ENCODE results near the gene STXBP3. TPM values are rescaled to one million over a fixed set of nuclear protein-coding genes. Genes with fewer than 3 reads are reported as not detected.

STXBP3 gene
- total RNA-seq, 6 experiments from 2014 or later, result 42.2 to 44.6 (median 43.5) TPM

DNA sequence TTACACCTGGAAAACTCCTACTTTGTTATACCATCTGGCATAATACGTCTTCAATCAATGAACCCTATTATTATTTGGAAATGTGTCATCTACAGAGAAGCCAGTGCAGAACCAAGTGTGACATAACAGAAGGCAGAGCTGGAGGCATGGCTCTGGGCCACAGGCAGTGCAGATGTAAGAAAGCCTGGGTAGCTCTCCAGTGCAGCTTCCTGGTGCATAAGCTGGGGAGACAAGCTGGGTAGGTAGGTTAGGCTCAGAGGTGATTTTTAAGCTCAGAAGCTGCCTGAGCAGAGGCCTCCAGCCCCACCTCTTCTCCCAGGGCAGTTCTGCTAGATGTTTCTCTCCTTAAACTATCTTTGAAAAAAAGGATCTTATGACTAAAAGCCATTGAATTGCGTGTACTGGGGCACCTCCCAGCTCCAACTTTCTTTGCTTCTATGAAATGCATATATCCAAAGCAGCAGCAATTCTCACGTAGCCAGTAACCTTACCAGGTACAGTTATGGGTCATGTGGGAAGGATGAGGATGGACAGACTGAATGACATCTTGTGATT, 79.7 kb downstream of the STXBP3 start:
- Mint-ChIP-seq H3K36me3 (ENCODE audit: low read depth) (no peaks in the 10 kb centered on the region), H3K4me1 (ENCODE audit: low read depth) (peaks cover 36% of the 10 kb centered on the region), H3K27me3 (ENCODE audit: insufficient read depth) (peaks cover 2% of the 10 kb centered on the region; the same call in 1 of the 2 replicates), H3K27ac (no peak overlapping the region), H3K4me3 (no peak overlapping the region), H3K9me3 (no peaks in the 10 kb centered on the region)
- DNase-seq, result no peak
- TF ChIP-seq, protein P1, sequence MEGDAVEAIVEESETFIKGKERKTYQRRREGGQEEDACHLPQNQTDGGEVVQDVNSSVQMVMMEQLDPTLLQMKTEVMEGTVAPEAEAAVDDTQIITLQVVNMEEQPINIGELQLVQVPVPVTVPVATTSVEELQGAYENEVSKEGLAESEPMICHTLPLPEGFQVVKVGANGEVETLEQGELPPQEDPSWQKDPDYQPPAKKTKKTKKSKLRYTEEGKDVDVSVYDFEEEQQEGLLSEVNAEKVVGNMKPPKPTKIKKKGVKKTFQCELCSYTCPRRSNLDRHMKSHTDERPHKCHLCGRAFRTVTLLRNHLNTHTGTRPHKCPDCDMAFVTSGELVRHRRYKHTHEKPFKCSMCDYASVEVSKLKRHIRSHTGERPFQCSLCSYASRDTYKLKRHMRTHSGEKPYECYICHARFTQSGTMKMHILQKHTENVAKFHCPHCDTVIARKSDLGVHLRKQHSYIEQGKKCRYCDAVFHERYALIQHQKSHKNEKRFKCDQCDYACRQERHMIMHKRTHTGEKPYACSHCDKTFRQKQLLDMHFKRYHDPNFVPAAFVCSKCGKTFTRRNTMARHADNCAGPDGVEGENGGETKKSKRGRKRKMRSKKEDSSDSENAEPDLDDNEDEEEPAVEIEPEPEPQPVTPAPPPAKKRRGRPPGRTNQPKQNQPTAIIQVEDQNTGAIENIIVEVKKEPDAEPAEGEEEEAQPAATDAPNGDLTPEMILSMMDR (IDR thresholded peaks at IDR 0.05), result no peak

DNA sequence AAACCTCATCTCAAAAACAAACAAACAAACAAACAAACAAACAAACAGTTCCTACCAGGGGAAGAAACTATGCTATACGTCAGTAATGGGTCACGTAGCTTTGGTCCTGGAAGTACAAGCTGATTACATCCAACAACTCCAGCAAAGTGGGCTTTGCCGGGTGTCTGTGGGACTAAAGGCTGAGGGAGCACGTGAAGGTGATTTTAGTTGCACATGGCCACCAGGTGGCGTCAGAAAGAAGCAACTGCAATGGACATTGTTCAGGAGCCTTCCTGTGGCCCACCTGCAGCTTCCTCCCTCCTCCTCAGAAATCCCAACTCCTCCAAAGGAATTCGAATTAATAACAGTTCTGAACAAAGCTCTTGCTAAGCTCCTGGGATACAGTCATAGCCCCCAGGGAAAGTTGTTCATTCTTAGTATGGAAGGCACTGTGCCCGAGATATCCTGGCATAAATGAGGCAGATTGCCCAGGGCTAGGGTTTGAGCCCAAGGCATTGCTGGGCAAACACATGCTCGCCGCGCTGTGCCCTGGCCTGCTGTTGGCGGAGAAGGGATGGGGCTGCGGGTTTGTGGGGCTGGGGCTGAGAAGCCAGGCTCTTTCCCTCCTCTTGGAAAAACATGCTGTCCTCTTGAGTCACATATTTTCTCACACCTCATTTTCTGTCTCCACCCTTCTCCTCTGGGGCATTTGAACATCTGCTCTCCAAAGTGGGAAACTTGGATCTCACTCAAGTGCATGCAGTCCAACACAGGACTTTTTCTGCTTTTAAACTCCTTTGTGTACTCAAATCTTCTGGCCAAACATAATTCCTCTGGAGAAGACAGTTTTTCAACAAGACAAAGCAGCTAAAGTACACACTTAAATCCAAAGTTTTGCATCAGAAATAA, 81.8 kb downstream of the STXBP3 start:
- H3K9me3 Mint-ChIP-seq, result no peaks in the 10 kb centered on the region
- peak; percentile 71 for DNase-seq
- no peaks in the 10 kb centered on the region for H3K36me3 Mint-ChIP-seq (ENCODE audit: low read depth)
- H3K4me1 Mint-ChIP-seq (ENCODE audit: low read depth), result peaks cover 47% of the 10 kb centered on the region
- peak overlapping the region; percentile 25 for H3K4me3 Mint-ChIP-seq
- no peaks in the 10 kb centered on the region for H3K27me3 Mint-ChIP-seq (ENCODE audit: insufficient read depth)
- TF ChIP-seq, protein P1 (IDR thresholded peaks at IDR 0.05), result peak; percentile 96
- H3K27ac Mint-ChIP-seq, result peak overlapping the region; percentile 62

DNA sequence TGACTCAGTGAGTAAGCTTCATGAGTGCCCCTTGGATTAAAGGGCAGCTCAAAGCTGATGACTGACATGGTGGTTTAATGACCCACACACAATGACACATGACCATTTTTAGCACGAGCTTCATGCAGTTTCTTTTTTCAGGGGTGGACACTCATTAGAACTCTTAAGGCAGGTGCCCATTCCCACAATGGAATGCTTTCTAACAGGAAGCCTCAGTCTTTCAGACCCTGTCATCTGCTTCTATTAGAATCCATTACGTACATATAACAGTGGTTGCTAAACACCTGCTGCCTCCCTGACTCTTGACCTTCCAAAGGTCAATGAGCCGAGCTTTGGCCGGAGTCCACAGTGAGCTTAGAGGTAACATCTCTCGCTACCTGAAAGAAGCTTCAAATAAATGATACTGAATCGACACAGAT, 83.0 kb downstream of the STXBP3 start:
- H3K4me3 Mint-ChIP-seq, result peak overlapping the region; percentile 86

DNA sequence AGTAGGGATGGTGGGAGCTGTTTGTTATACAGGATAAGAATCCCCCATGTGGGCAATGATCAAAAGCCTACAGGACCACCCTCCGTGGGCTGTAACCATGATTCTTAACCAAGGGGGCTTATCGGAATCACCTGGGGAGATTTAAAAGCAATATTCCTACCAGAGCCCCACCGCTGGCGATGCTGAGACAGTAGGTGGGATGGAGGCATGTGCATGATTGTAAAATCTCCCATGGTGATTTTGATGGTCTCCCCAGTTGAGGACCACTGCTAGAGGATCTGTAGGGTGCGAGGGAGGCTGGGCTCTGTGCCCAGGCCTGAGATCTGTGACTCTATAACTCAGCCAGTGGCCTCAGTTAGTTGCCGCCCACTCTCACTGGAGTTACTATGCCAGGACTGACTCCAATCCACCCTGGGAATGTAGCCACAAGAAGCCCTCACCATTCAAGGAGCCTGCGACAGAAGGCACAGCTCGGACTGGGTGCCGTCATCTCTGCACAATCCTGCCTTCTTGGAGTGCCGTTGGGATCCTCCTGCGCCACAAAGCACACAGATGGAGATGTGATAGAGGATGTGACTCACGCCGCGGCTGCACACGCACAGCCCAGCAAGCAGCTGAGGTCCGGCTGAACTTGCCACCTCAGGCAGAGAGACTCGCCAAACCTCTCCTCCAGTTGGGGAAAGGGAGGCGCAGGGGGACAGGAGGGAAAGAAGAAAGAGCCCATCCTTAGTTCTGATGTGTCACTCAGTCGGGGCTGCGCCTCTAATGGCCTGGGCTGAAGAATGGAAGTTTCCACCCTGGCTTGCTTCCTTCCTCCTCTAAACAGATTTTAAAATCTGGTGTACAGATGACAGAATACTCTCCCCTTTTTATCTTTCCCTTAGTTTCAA, 83.9 kb downstream of the STXBP3 start:
- peak overlapping the region; percentile 99 for H3K27ac Mint-ChIP-seq
- H3K4me3 Mint-ChIP-seq, result peak overlapping the region; percentile 86
- H3K27me3 Mint-ChIP-seq (ENCODE audit: insufficient read depth), result no peaks in the 10 kb centered on the region; the same call in 1 of the 2 replicates
- peaks cover 47% of the 10 kb centered on the region for H3K4me1 Mint-ChIP-seq (ENCODE audit: low read depth)
- DNase-seq, result peak; percentile 97
- H3K9me3 Mint-ChIP-seq, result no peaks in the 10 kb centered on the region
- no peaks in the 10 kb centered on the region for H3K36me3 Mint-ChIP-seq (ENCODE audit: low read depth)
- TF ChIP-seq, protein P1 (IDR thresholded peaks at IDR 0.05), result no peak

More for the DNA sequence above, 83.0 kb downstream of the STXBP3 start:
- peak; percentile 51 for DNase-seq
- H3K27me3 Mint-ChIP-seq (ENCODE audit: insufficient read depth), result no peaks in the 10 kb centered on the region; the same call in 1 of the 2 replicates
- H3K9me3 Mint-ChIP-seq, result no peaks in the 10 kb centered on the region
- TF ChIP-seq, protein P1 (IDR thresholded peaks at IDR 0.05), result no peak
- no peaks in the 10 kb centered on the region for H3K36me3 Mint-ChIP-seq (ENCODE audit: low read depth)
- peaks cover 47% of the 10 kb centered on the region for H3K4me1 Mint-ChIP-seq (ENCODE audit: low read depth)
- peak overlapping the region; percentile 99 for H3K27ac Mint-ChIP-seq

DNA sequence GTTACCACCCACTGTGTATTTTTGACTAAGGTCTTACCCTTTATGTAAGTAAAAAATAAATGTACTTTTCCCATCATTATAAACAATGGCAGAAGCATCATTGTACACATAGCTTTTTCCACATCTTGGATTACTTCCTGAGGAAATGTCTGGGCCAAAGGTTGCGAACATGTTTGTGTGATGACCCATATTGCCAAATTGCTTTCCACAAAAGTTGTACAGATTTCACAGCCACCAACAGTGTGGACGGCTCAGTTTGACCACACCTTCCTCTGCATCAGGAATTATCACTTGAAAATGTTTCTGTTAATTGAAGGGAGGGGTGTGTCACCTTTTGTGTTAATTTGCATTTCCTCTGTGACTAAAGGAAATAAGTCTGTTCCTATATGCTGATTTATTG, 84.8 kb downstream of the STXBP3 start:
- peak; percentile 61 for DNase-seq
- Mint-ChIP-seq H3K4me3 (peak overlapping the region; percentile 86), H3K36me3 (ENCODE audit: low read depth) (no peaks in the 10 kb centered on the region), H3K9me3 (no peaks in the 10 kb centered on the region), H3K27ac (peak overlapping the region; percentile 99), H3K4me1 (ENCODE audit: low read depth) (peaks cover 47% of the 10 kb centered on the region), H3K27me3 (ENCODE audit: insufficient read depth) (no peaks in the 10 kb centered on the region; the same call in 1 of the 2 replicates)
- TF ChIP-seq, protein P1 (IDR thresholded peaks at IDR 0.05), result no peak

All from HFFc6 (cell line).